Smooth muscle cell (in vitro differentiated cells): Measurements from ENCODE around the gene ATP9A. TPM values are rescaled to one million over a fixed set of nuclear protein-coding genes. Genes with fewer than 3 reads are reported as not detected.

Source experiments
- DNase-seq: peaks from one replicate; lab custom pipeline; 2025; ENCODE audit not compliant: unreplicated experiment; lab: John Stamatoyannopoulos, UW
- H2AFZ ChIP-seq: fragments of 200-600 bp; sonication (generic); 2 replicates; pipeline ENCODE4 v1.6.0; 2016; ENCODE audit warnings: antibody characterized with exemption, low read depth, mild to moderate bottlenecking
- H3F3A ChIP-seq: fragments of 200-600 bp; sonication (generic); 2 replicates; pipeline ENCODE4 v1.6.0; 2017; ENCODE audit warnings: antibody characterized with exemption, low read depth
- H3K27ac ChIP-seq: fragments of 200-600 bp; sonication (generic); 2 replicates; pipeline ENCODE4 v1.5.1; 2016; ENCODE audit warnings: low read depth, mild to moderate bottlenecking
- H3K27me3 ChIP-seq: fragments of 200-600 bp; sonication (generic); 2 replicates; pipeline ENCODE4 v1.6.1; 2016; ENCODE audit warnings: low read depth, mild to moderate bottlenecking
- H3K36me3 ChIP-seq: fragments of 200-600 bp; sonication (generic); 2 replicates; pipeline ENCODE4 v1.5.1; 2016; ENCODE audit warnings: low read depth
- H3K4me1 ChIP-seq: fragments of 200-600 bp; sonication (generic); 2 replicates; pipeline ENCODE4 v1.5.1; 2016; ENCODE audit warnings: low read depth
- H3K4me2 ChIP-seq: fragments of 200-600 bp; sonication (generic); 2 replicates; pipeline ENCODE4 v1.6.0; 2016; ENCODE audit warnings: mild to moderate bottlenecking
- H3K4me3 ChIP-seq: fragments of 200-600 bp; sonication (generic); 2 replicates; pipeline ENCODE4 v1.5.1; 2016; ENCODE audit warnings: mild to moderate bottlenecking
- H3K79me2 ChIP-seq: fragments of 200-600 bp; sonication (generic); 2 replicates; pipeline ENCODE4 v1.6.0; 2016; ENCODE audit warnings: low read depth, mild to moderate bottlenecking
- H3K9ac ChIP-seq: fragments of 200-600 bp; sonication (generic); 2 replicates; pipeline ENCODE4 v1.6.0; 2016; ENCODE audit warnings: low read depth
- H3K9me3 ChIP-seq: fragments of 200-600 bp; sonication (generic); replicated peaks from 2 replicates; pipeline ENCODE4 v1.5.1; 2016; ENCODE audit warnings: low read depth
- H4K20me1 ChIP-seq: fragments of 200-600 bp; sonication (generic); 2 replicates; pipeline ENCODE4 v1.6.0; 2016; ENCODE audit warnings: low read depth
- CTCF ChIP-seq: fragments of 200-600 bp; sonication (generic); IDR thresholded peaks from 2 replicates; pipeline ENCODE4 v1.5.1; 2017; ENCODE audit warnings: borderline replicate concordance, mild to moderate bottlenecking, antibody characterized with exemption; ENCODE audit not compliant: insufficient read depth, poor library complexity, severe bottlenecking
- WGBS: methylation state at CpG from one replicate; pipeline ENCODE4 v1.1.7; 2016; ENCODE audit warnings: low lambda C conversion rate; 5-methylcytosine and 5-hydroxymethylcytosine counted together
- polyA plus RNA-seq: library from polyadenylated mRNA; unstranded; fragments of >200 nt; fragmentation: Nextera tagmentation; extraction: Ambion mirVana; gene quantifications from 2 replicates; pipeline ENCODE4 v1.2.1, GENCODE V29; 2016
- total RNA-seq: library from RNA; depleted of rRNA; stranded (reverse); fragments of >200 nt; gene quantifications from 2 replicates; pipeline ENCODE4 v1.2.3, GENCODE V29; 2014

The ATP9A gene
- total and polyA plus RNA-seq, 2 experiments from 2014 or later = 3.4 to 8.0 TPM

- Histone ChIP-seq H3K79me2 (no peaks in the 10 kb centered on the region), H3K36me3 (no peaks in the 10 kb centered on the region), H4K20me1 (no peaks in the 10 kb centered on the region), H3K27me3 (no peaks in the 10 kb centered on the region), H2AFZ (no peak overlapping the region), H3K4me1 (no peaks in the 10 kb centered on the region), H3K4me3 (no peak overlapping the region), H3K4me2 (no peak overlapping the region), H3K27ac (no peak overlapping the region), H3F3A (peaks cover 4% of the 10 kb centered on the region), H3K9me3 (peaks cover 5% of the 10 kb centered on the region), H3K9ac (no peak overlapping the region)
- DNase-seq = no peak
- 81% methylated on average over 1 of the region's 1 CpG for WGBS
- no peak for TF ChIP-seq CTCF
Measured at GRCh38 chr20:51775241-51775640, 7.1 kb upstream of the ATP9A start.

- Histone ChIP-seq H3K4me1 (no peaks in the 10 kb centered on the region), H3K4me2 (no peak overlapping the region), H3K27ac (no peak overlapping the region), H3K36me3 (no peaks in the 10 kb centered on the region), H4K20me1 (no peaks in the 10 kb centered on the region), H3F3A (peaks cover 14% of the 10 kb centered on the region), H3K4me3 (no peak overlapping the region), H3K79me2 (no peaks in the 10 kb centered on the region), H3K9me3 (no peaks in the 10 kb centered on the region), H2AFZ (no peak overlapping the region), H3K27me3 (no peaks in the 10 kb centered on the region), H3K9ac (no peak overlapping the region)
- DNase-seq = no peak
- no peak for TF ChIP-seq CTCF
- WGBS = 99% methylated on average over 4 of the region's 4 CpGs
Measured at GRCh38 chr20:51772236-51772635, 4.0 kb upstream of the ATP9A start.

GRCh38 chr20:51769976-51770615, 1.9 kb upstream of the ATP9A start:
- H3K36me3 ChIP-seq = no peaks in the 10 kb centered on the region
- TF ChIP-seq CTCF = no peak
- no peaks in the 10 kb centered on the region for H3K27me3 ChIP-seq
- no peaks in the 10 kb centered on the region for H3K9me3 ChIP-seq
- no peaks in the 10 kb centered on the region for H4K20me1 ChIP-seq
- H3F3A ChIP-seq = peaks cover 14% of the 10 kb centered on the region
- no peak for DNase-seq
- H3K79me2 ChIP-seq = no peaks in the 10 kb centered on the region
- WGBS = 89% methylated on average over 9 of the region's 9 CpGs
- no peak overlapping the region for H3K4me3 ChIP-seq
- H3K9ac ChIP-seq = no peak overlapping the region
- no peaks in the 10 kb centered on the region for H3K4me1 ChIP-seq
- no peak overlapping the region for H3K4me2 ChIP-seq
- no peak overlapping the region for H2AFZ ChIP-seq
- H3K27ac ChIP-seq = no peak overlapping the region
